ENCODE results near the gene DOC2B. TPM values are rescaled to one million over a fixed set of nuclear protein-coding genes. Genes with fewer than 3 reads are reported as not detected.
"Not testable (repeated sequence)": the region's sequence is repeated elsewhere in the genome, so short reads cannot be mapped to it uniquely, and the experiment has no call there.

DOC2B gene
- polyA plus RNA-seq, 6 donors from 2014 or later, result not detected

DNA sequence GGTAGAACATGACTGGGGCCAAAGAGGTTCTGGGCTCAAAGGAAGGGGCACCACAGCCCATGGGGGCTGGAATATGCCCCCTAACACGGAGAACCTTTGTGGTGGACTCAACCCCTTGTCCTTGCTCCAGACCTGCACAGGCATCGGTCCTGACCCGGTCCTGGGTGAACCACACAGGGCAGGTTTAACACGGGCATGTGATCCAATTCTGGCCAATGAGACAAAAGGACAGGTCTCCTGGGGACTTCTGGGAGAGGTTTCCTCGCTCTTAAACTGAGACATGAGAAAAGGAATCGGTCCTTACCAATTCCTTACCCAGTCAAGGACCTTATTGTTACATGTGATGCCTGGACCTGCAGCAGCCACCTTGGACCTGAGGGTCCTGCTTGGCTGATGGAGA, 3.7 kb downstream of the DOC2B start:
- no peaks in the 10 kb centered on the region for H3K36me3 Mint-ChIP-seq
- peaks cover 25 to 40% (median 38%) of the 10 kb centered on the region in 3 donors for H3K27me3 Mint-ChIP-seq
- peaks cover 0 to 3% (median 0%) of the 10 kb centered on the region in 7 donors for H3K9me3 Mint-ChIP-seq
- no peak for DNase-seq
- H3K4me1 Mint-ChIP-seq, result peaks cover 5 to 7% (median 7%) of the 10 kb centered on the region in 3 donors
- no peak overlapping the region for H3K27ac Mint-ChIP-seq
- no peak for ATAC-seq (ENCODE audit: low read depth in 2 of 2)
- H3K4me3 Mint-ChIP-seq, result no peak overlapping the region

GRCh38 chr17:177155-177554, 4.3 kb downstream of the DOC2B start:
- no peaks in the 10 kb centered on the region for H3K36me3 Mint-ChIP-seq
- H3K27me3 Mint-ChIP-seq, result peaks cover 23 to 35% (median 34%) of the 10 kb centered on the region in 3 donors
- no peak overlapping the region for H3K4me3 Mint-ChIP-seq
- no peak for DNase-seq
- H3K9me3 Mint-ChIP-seq, result peaks cover 0 to 3% (median 0%) of the 10 kb centered on the region in 7 donors
- peaks cover 3 to 5% (median 4%) of the 10 kb centered on the region in 3 donors for H3K4me1 Mint-ChIP-seq
- no peak for ATAC-seq (ENCODE audit: low read depth in 2 of 2)
- no peak overlapping the region for H3K27ac Mint-ChIP-seq

GRCh38 chr17:173166-173911, 8.1 kb downstream of the DOC2B start:
- DNase-seq (no peak), ATAC-seq (ENCODE audit: low read depth in 2 of 2) (no peak)
- Mint-ChIP-seq H3K27me3 (peaks cover 19 to 28% (median 19%) of the 10 kb centered on the region in 3 donors), H3K9me3 (no peaks in the 10 kb centered on the region), H3K36me3 (no peaks in the 10 kb centered on the region), H3K4me3 (no peak overlapping the region), H3K27ac (no peak overlapping the region), H3K4me1 (no peaks in the 10 kb centered on the region)

- Mint-ChIP-seq H3K27ac (no peak overlapping the region), H3K9me3 (no peaks in the 10 kb centered on the region), H3K4me3 (peak overlapping the region in 1 of 8 donors; percentile 42), H3K36me3 (no peaks in the 10 kb centered on the region), H3K27me3 (peaks cover 10 to 20% (median 13%) of the 10 kb centered on the region in 3 donors), H3K4me1 (no peaks in the 10 kb centered on the region)
- ATAC-seq (ENCODE audit: low read depth in 2 of 2), result no peak
- DNase-seq, result no peak
Measured at GRCh38 chr17:172401-172800, 9.0 kb downstream of the DOC2B start.

GRCh38 chr17:171871-172270, 9.6 kb downstream of the DOC2B start:
- H3K4me1 Mint-ChIP-seq, result no peaks in the 10 kb centered on the region
- H3K36me3 Mint-ChIP-seq, result no peaks in the 10 kb centered on the region
- no peak for ATAC-seq (ENCODE audit: low read depth in 2 of 2)
- DNase-seq, result no peak
- H3K9me3 Mint-ChIP-seq, result no peaks in the 10 kb centered on the region
- no peak overlapping the region for H3K27ac Mint-ChIP-seq
- peaks cover 7 to 17% (median 9%) of the 10 kb centered on the region in 3 donors for H3K27me3 Mint-ChIP-seq
- no peak overlapping the region for H3K4me3 Mint-ChIP-seq

GRCh38 chr17:170130-170670, 11.2 kb downstream of the DOC2B start:
- Mint-ChIP-seq H3K36me3 (no peaks in the 10 kb centered on the region), H3K4me1 (no peaks in the 10 kb centered on the region), H3K27ac (peak overlapping the region in 1 of 6 donors; percentile 60), H3K27me3 (peaks cover 7 to 17% (median 9%) of the 10 kb centered on the region in 3 donors), H3K9me3 (no peaks in the 10 kb centered on the region), H3K4me3 (peak overlapping the region in 1 of 8 donors; percentile 22)
- DNase-seq (no peak), ATAC-seq (ENCODE audit: low read depth in 2 of 2) (no peak)

GRCh38 chr17:168614-169013, 12.8 kb downstream of the DOC2B start:
- H3K27me3 Mint-ChIP-seq, result peaks cover 0 to 22% (median 5%) of the 10 kb centered on the region in 3 donors
- H3K27ac Mint-ChIP-seq; H3K9me3 Mint-ChIP-seq; DNase-seq; ATAC-seq (ENCODE audit: low read depth in 2 of 2); H3K36me3 Mint-ChIP-seq; H3K4me1 Mint-ChIP-seq; H3K4me3 Mint-ChIP-seq: not testable (repeated sequence)

- Mint-ChIP-seq H3K9me3 (no peaks in the 10 kb centered on the region), H3K27me3 (peaks cover 8 to 30% (median 16%) of the 10 kb centered on the region in 3 donors), H3K27ac (no peak overlapping the region), H3K4me1 (no peaks in the 10 kb centered on the region), H3K36me3 (no peaks in the 10 kb centered on the region), H3K4me3 (no peak overlapping the region)
- no peak for ATAC-seq (ENCODE audit: low read depth in 2 of 2)
- DNase-seq, result no peak
Measured at GRCh38 chr17:165939-166338, 15.5 kb downstream of the DOC2B start.

DNA sequence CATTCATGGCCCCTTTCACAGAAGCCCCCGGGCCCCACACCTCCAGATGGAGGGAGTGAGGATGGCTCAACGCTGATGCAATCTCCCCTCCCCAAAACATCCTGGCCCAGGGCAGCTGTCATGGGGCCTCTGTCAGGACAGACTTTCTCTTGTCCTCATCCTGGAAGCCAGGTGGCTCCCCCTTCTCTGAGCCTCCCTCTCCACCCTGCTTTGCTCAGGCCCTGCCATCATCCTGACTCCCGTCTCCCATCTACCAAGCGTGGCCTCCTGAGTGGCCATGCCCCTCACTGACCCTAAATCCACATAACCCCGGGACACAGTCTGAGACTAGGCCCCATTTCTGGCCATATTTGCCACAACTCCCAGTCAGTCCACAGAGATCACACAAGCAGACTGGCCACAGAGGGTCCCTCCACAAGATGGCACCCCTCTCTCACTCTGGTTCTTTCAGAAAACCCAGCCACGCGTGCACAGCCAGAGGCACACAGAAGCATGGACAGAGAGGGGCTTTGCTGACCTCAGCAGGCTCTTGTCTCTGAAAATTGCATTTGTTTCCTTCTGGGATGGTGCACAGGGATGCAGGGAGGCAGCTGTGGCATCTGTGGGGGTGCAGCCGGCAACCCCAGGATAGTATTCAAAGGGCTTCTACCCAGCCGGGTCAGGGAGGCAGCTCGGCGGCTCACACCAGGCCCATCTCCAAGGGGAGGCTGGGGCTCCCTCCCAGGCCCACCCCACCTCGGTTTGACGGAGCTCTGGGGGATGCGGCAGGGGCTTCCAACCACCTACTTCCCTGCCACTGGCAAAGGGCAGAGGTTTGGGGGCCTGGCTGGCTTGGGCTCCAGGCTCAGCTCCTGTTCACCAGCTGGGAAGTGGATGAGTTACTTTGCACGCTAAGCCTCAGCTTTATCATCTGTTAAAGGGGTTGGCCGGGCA, 16.9 kb downstream of the DOC2B start:
- no peaks in the 10 kb centered on the region for H3K36me3 Mint-ChIP-seq
- no peaks in the 10 kb centered on the region for H3K9me3 Mint-ChIP-seq
- DNase-seq (no peak), ATAC-seq (ENCODE audit: low read depth in 2 of 2) (no peak)
- H3K27me3 Mint-ChIP-seq, result peaks cover 8 to 25% (median 18%) of the 10 kb centered on the region in 3 donors
- peak overlapping the region in 1 of 6 donors; percentile 58 for H3K27ac Mint-ChIP-seq
- H3K4me3 Mint-ChIP-seq, result no peak overlapping the region
- H3K4me1 Mint-ChIP-seq, result no peaks in the 10 kb centered on the region

DNA sequence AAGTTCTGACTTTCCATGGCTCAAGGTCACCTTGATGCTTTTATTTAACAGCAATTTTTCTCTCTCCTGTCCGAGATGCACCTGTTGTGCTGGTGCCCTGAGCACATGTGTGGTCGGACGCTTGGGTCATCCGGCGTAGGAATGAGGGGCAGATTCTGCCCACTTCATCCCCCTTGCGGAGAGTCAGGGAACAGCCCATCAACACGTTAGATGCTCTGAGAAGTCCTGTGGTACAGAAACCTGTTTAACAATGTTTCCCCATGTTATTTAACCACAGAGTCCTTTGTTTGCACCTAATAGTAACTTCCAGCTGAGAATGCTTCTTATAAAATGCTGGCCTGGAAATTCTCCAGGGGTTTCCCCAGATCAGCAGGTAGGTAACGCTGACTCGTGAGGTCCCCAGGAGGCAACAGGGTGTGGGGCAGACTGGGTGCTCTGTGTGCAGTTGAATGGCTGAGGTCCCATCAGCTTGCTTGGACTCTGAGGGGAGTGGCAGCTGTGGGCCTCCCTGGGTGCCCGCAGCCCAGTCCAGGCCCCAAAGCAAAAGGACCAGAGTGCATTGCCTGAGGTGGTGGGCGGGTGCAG, 17.8 kb downstream of the DOC2B start:
- DNase-seq (no peak), ATAC-seq (ENCODE audit: low read depth in 2 of 2) (no peak)
- H3K4me3 Mint-ChIP-seq, result no peak overlapping the region
- no peaks in the 10 kb centered on the region for H3K36me3 Mint-ChIP-seq
- H3K27me3 Mint-ChIP-seq, result peaks cover 4 to 19% (median 18%) of the 10 kb centered on the region in 3 donors
- H3K9me3 Mint-ChIP-seq, result no peaks in the 10 kb centered on the region
- no peaks in the 10 kb centered on the region for H3K4me1 Mint-ChIP-seq
- no peak overlapping the region for H3K27ac Mint-ChIP-seq

- H3K27me3 Mint-ChIP-seq, result peaks cover 4 to 25% (median 24%) of the 10 kb centered on the region in 3 donors
- H3K9me3 Mint-ChIP-seq, result no peaks in the 10 kb centered on the region
- DNase-seq, result no peak
- H3K27ac Mint-ChIP-seq, result no peak overlapping the region
- no peak for ATAC-seq (ENCODE audit: low read depth in 2 of 2)
- H3K4me1 Mint-ChIP-seq, result no peaks in the 10 kb centered on the region
- H3K4me3 Mint-ChIP-seq, result no peak overlapping the region
- no peaks in the 10 kb centered on the region for H3K36me3 Mint-ChIP-seq
Measured at GRCh38 chr17:162689-163088, 18.8 kb downstream of the DOC2B start.

DNA sequence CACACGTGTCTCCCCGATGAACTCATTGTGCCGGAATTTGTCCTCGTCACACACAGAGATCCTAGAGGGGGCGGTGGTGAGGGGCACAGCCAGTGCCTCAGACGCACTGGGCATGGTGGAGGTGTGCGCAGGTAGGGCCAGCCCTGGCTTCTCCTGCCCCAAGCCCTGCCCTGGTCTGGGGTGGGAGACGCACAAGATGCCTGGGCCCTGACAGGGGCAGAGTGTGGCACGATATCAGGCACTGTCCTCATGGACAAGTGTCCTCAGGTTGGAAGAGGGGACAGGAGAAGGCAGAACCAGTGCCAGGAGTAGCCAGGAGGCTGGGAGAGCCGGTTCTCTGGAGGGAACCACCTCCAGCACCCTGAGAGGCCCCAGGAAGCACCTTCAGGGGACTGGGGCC, 20.0 kb downstream of the DOC2B start:
- no peak for DNase-seq
- ATAC-seq (ENCODE audit: low read depth in 2 of 2), result no peak
- Mint-ChIP-seq H3K4me3 (no peak overlapping the region), H3K9me3 (no peaks in the 10 kb centered on the region), H3K27me3 (peaks cover 4 to 26% (median 25%) of the 10 kb centered on the region in 3 donors), H3K27ac (no peak overlapping the region), H3K36me3 (no peaks in the 10 kb centered on the region), H3K4me1 (no peaks in the 10 kb centered on the region)

DNA sequence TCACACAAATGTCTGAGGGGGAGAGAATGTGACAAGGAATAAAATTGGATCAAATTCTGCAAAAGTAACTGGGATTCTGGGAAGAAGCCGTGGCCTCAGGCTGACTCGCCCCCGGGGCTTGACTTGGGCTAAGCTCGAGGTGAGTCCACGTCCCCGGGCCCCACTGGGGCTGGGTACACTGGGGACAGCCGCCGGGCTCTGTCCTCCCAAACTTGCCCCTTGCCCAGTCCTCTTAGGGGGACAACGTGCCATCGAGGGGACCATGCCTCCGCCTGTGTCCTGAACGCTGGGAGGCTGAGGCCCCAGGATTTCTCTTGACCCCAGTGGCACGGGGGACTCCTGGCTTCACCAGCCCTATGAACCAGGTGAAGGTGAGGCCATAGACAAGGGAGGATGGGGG, 21.1 kb downstream of the DOC2B start:
- no peaks in the 10 kb centered on the region for H3K36me3 Mint-ChIP-seq
- peaks cover 4 to 33% (median 25%) of the 10 kb centered on the region in 3 donors for H3K27me3 Mint-ChIP-seq
- DNase-seq (no peak), ATAC-seq (ENCODE audit: low read depth in 2 of 2) (no peak)
- no peaks in the 10 kb centered on the region for H3K4me1 Mint-ChIP-seq
- H3K27ac Mint-ChIP-seq, result no peak overlapping the region
- H3K9me3 Mint-ChIP-seq, result no peaks in the 10 kb centered on the region
- no peak overlapping the region for H3K4me3 Mint-ChIP-seq

Data from naive B cell (primary cell).